ENCODE data around the gene C2orf49.

Gene C2orf49

GRCh38 chr2:105327690-105328089, 9.7 kb upstream of the C2orf49 start:
- no peak overlapping the region for H3K4me3 ChIP-seq (ENCODE audit: low read depth, low read length)
- no peak for TF ChIP-seq CTCF (IDR thresholded peaks at IDR 0.05; ENCODE audit: low read depth, low read length)

- no peak for TF ChIP-seq CTCF (IDR thresholded peaks at IDR 0.05; ENCODE audit: low read depth, low read length)
- peak overlapping the region; percentile 74 for H3K4me3 ChIP-seq (ENCODE audit: low read depth, low read length)
Measured at GRCh38 chr2:105328281-105329196, 8.8 kb upstream of the C2orf49 start.

- TF ChIP-seq CTCF (IDR thresholded peaks at IDR 0.05; ENCODE audit: low read depth, low read length), result no peak
- H3K4me3 ChIP-seq (ENCODE audit: low read depth, low read length), result peak overlapping the region; percentile 74
Measured at GRCh38 chr2:105329197-105329554, 8.2 kb upstream of the C2orf49 start.

- peak within 1 kb of the TSS; percentile 74 for H3K4me3 ChIP-seq (ENCODE audit: low read depth, low read length)
- TF ChIP-seq CTCF (IDR thresholded peaks at IDR 0.05; ENCODE audit: low read depth, low read length), result no peak
Measured at GRCh38 chr2:105329561-105330495, 7.5 kb upstream of the C2orf49 start, which contains the start of gene TGFBRAP1. Gene TGFBRAP1, minus strand, starts transcription at chr2:105329735. Its CDS starts 21,434 bp downstream, at chr2:105308301.

- H3K4me3 ChIP-seq (ENCODE audit: low read depth, low read length), result no peak overlapping the region
- no peak for TF ChIP-seq CTCF (IDR thresholded peaks at IDR 0.05; ENCODE audit: low read depth, low read length)
Measured at GRCh38 chr2:105330681-105331375, 6.5 kb upstream of the C2orf49 start.

- no peak for TF ChIP-seq CTCF (IDR thresholded peaks at IDR 0.05; ENCODE audit: low read depth, low read length)
- H3K4me3 ChIP-seq (ENCODE audit: low read depth, low read length), result no peak overlapping the region
Measured at GRCh38 chr2:105334211-105334610, 3.1 kb upstream of the C2orf49 start.

Measured in WI38 (cell line).